WERI-Rb-1 (cell line): ENCODE results near the gene TRAM2.

ENCODE experiments used
- DNase-seq: peaks from one replicate; pipeline ENCODE4 v3.0.0-alpha.2; 2020
- H3K27ac ChIP-seq: fragments of 250-450 bp; sonication (Bioruptor Pico); 2 replicates; pipeline ENCODE4 v1.5.1; 2020; ENCODE audit warnings: mild to moderate bottlenecking, moderate library complexity
- H3K27me3 ChIP-seq: fragments of 250-450 bp; sonication (Bioruptor Pico); 2 replicates; pipeline ENCODE4 v1.5.1; 2021; ENCODE audit warnings: mild to moderate bottlenecking, low read depth, moderate library complexity; ENCODE audit not compliant: insufficient read depth, severe bottlenecking
- H3K36me3 ChIP-seq: fragments of 250-450 bp; sonication (Bioruptor Pico); 2 replicates; pipeline ENCODE4 v1.5.1; 2020; ENCODE audit warnings: mild to moderate bottlenecking, moderate library complexity
- H3K4me3 ChIP-seq: 2 replicates; pipeline ENCODE4 v1.5.1; 2011; ENCODE audit warnings: low read depth, mild to moderate bottlenecking, control low read depth, low read length
- H3K9me3 ChIP-seq: fragments of 250-450 bp; sonication (Bioruptor Pico); 2 replicates; pipeline ENCODE4 v1.5.1; 2021; ENCODE audit warnings: mild to moderate bottlenecking, moderate library complexity; ENCODE audit not compliant: severe bottlenecking
- TF ChIP-seq, protein P1 (sequence below): IDR thresholded peaks from 2 replicates; pipeline ENCODE4 v1.5.1; 2011; ENCODE audit warnings: low read depth, mild to moderate bottlenecking, control low read depth, inconsistent platforms, low read length

Gene TRAM2

DNA sequence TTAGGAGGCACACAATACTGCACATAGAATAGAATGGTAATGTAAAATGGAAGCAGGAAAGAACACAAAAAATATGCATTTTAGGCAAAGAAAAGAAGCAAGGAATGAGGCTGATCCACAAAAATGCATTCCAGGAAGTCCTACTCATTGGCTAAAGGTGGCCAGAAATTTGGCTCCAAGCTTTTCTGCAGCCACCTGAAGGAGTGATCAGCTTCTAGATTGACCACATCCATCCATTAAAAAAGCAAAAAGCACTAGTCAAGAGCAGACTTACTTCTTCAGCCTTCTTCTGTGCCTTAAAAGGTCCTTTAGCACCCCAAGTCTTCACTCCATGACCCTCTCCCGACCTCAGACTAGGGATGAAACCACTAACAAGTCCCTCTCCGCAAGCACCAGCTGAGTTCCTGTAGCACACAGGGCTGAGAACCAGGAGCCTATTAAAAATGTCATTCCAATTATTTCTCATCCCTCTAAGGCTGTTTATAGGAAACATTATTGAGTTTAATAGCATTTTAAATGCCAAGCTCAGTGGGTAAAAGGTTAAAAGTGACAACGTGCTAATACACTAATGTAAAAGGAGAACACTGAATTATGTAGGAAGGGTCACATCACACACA lies 36.5 kb downstream of the TRAM2 start:
- H3K4me3 ChIP-seq, result no peak overlapping the region
- peaks cover 6% of the 10 kb centered on the region for H3K36me3 ChIP-seq
- H3K9me3 ChIP-seq, result no peaks in the 10 kb centered on the region
- no peaks in the 10 kb centered on the region for H3K27me3 ChIP-seq
- H3K27ac ChIP-seq, result no peak overlapping the region
- DNase-seq, result no peak
- TF ChIP-seq, protein P1, sequence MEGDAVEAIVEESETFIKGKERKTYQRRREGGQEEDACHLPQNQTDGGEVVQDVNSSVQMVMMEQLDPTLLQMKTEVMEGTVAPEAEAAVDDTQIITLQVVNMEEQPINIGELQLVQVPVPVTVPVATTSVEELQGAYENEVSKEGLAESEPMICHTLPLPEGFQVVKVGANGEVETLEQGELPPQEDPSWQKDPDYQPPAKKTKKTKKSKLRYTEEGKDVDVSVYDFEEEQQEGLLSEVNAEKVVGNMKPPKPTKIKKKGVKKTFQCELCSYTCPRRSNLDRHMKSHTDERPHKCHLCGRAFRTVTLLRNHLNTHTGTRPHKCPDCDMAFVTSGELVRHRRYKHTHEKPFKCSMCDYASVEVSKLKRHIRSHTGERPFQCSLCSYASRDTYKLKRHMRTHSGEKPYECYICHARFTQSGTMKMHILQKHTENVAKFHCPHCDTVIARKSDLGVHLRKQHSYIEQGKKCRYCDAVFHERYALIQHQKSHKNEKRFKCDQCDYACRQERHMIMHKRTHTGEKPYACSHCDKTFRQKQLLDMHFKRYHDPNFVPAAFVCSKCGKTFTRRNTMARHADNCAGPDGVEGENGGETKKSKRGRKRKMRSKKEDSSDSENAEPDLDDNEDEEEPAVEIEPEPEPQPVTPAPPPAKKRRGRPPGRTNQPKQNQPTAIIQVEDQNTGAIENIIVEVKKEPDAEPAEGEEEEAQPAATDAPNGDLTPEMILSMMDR, result no peak

DNA sequence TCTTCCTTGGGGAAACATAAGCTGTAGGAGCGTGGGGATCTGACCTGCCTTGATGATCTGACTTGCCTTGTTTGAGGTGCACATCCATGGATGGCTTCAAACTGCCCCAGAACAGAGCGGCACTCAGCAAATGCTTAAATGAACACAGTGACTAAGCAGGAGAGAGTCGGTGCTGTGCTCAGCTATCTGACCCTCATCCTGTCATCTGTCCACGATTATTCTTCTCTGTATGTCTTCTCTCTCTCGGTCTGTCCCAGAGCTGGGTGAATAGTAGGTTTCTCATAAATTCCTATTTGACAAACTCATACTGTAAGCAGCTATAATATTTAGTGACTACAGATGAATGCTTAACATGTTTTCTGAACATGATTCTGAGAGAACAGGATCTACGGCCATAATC lies 37.3 kb downstream of the TRAM2 start:
- Histone ChIP-seq H3K27me3 (no peaks in the 10 kb centered on the region), H3K9me3 (no peaks in the 10 kb centered on the region), H3K36me3 (peaks cover 13% of the 10 kb centered on the region), H3K27ac (no peak overlapping the region), H3K4me3 (no peak overlapping the region)
- DNase-seq, result no peak
- TF ChIP-seq, protein P1, result no peak

DNA sequence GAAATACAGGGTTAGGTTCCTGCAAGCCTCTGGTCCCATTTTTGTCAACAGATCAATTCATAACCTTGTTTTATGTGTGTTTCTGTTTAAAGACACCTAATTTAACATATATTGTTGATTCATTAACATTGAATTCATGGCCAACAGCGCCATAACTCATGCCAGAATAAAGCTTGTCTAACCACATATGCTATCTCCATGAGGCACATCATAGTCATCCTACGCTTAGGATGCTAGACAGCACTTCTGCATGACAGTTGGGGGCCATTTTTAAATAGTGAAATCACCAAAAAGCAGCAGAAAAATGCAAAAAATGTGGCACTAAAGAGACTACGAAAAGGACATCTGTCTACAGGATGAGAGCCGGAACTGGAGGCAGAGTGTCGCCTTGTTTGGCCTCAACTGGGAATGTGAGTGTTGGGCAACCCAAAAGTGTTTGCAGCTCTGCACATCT lies 37.9 kb downstream of the TRAM2 start:
- H3K36me3 ChIP-seq, result peaks cover 16% of the 10 kb centered on the region
- no peaks in the 10 kb centered on the region for H3K9me3 ChIP-seq
- no peak overlapping the region for H3K4me3 ChIP-seq
- H3K27ac ChIP-seq, result no peak overlapping the region
- no peaks in the 10 kb centered on the region for H3K27me3 ChIP-seq
- TF ChIP-seq, protein P1, result no peak
- DNase-seq, result no peak

DNA sequence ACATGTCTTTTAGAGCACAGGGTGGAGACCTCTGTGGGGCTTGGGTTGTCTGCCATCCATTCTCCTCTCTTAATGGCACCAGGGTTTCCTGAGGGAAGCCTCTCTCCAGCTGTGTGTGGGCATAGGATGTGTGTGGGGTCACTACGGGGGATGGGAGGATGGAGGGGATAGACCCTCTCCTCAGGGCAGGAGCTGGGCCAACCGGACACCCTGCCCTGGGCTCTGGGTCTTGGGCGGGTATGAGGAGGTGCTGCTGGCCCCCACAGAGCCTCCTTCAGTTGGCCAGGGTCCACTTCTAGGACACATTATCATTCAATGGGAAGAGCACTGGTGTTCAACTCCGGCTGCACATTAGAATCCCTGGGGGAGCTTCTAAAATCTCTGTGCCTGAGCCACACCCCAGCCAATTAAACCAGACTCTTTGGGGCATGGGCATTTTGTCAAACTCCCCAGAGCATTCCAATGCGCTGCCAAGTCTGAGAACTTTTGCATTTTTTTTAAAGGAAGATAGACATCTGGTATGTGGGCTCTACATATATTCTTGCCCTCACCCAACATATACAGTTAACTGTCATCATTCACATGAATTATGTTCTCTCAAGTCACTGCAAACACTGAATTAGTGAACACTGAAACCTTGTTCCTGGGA lies 38.5 kb downstream of the TRAM2 start:
- TF ChIP-seq, protein P1, result no peak
- no peak overlapping the region for H3K4me3 ChIP-seq
- H3K9me3 ChIP-seq, result no peaks in the 10 kb centered on the region
- H3K27ac ChIP-seq, result no peak overlapping the region
- no peak for DNase-seq
- peaks cover 20% of the 10 kb centered on the region for H3K36me3 ChIP-seq
- no peaks in the 10 kb centered on the region for H3K27me3 ChIP-seq

DNA sequence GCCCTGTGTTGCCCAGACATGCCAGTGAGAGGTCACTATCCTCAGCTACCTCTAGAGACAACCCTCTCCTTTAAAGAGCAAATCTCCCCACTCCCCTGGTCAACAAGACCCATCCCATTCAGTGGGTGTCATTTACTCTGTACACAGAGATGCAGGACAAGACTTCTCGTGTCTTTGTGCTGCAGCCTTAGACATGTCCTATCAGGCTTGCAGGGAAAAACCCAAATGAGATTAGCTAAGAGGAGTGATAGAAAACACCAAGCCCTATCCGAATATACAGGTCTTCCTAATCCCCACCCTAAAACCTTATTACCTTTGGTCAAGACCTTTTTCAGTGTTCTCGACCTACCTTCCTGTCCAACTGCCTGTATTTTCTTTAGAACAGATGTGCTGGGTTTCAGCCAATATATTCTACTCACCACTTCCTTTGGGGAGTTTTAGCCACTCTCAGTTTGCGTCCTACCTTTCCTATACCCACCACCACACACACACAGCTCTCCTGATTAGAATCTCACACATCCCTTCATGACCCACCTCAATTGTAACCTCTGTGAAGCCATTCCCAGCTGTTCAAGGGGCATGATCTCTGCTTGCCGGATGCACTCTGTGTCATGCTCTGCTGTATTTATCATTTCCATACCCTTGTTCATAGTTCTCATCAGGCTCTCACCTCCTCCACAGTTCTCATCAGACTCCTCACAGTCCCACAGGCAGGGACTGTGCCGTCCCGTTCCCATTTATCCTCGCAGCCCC lies 39.7 kb downstream of the TRAM2 start:
- H3K9me3 ChIP-seq, result no peaks in the 10 kb centered on the region
- no peak for DNase-seq
- H3K27ac ChIP-seq, result no peak overlapping the region
- H3K4me3 ChIP-seq, result no peak overlapping the region
- peaks cover 23% of the 10 kb centered on the region for H3K36me3 ChIP-seq
- TF ChIP-seq, protein P1, result no peak
- H3K27me3 ChIP-seq, result no peaks in the 10 kb centered on the region
